ENCODE results near the gene ONECUT1.
A peak's percentile ranks its signal among the peaks of the same experiment; 100 is the strongest.
"Not testable (repeated sequence)": the region's sequence is repeated elsewhere in the genome, so short reads cannot be mapped to it uniquely, and the experiment has no call there.

ONECUT1 gene

GRCh38 chr15:52790169-52790708 is at the start of gene ONECUT1:
ONECUT1 (minus strand) TSS chr15:52790336; CDS start chr15:52789884, 452 bp downstream.
- DNase-seq = peak; percentile 18

DNA sequence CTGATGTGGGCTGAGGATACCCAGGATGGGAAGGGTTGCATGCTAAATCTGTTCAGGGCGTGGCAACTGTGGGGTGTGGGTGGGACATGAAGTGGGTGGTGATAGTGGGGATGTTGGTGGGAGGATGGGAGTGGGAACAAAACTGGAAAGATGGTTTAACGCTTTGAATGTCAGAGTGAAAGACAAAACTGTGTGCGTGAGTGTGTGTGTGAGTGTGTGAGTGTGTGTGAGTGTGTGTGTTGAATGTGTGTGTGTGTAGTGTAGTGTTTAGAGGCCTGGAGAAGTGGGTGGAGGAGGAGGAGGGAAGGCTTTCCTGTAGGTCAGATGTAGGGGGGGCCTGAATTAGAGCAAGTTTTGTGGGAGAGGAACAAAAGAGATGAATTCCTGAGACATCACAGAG is 44.2 kb upstream of the ONECUT1 start:
- DNase-seq = no peak

- DNase-seq = not testable (repeated sequence)
Measured at GRCh38 chr15:52824169-52824942, 34.2 kb upstream of the ONECUT1 start.

DNA sequence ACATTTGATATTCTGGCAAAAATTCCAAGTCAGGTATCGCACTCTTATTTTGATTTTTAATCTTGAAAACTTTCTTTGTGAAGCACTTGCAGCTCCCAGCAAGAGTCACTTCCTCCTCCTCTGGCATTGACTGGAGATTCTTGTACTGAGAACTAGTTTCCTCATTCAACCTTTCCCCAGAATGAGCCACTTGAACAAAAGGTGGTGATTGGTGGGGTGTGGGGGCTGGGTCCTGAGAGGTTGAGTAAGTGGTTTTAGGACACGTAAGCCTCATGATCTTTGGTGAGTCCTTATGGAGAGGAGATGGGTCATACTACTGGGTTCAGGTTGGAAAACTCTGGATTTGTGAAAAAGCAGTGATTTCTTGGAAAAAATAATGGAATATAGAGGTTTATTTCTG is 32.3 kb upstream of the ONECUT1 start:
- no peak for DNase-seq

DNA sequence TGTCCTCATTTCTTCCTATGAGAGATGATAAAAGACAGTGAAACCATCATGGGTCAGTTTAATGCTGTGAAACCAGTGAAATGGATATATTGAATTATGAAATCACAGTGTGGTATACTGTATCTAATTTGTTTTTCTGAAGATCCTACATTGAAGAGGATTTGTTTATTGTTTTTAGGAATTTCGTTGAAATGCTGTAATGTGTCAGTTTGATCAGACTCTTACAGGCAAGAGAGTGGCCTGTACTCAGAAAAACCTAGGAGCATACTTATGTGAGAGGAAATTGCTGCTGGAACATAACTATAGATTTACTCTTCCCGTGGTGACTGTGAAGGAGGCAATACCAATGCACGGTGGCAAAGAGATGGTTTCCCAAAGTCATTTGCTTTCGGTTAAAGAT is 29.1 kb upstream of the ONECUT1 start:
- DNase-seq = no peak

GRCh38 chr15:52815899-52816298 is 25.8 kb upstream of the ONECUT1 start:
- DNase-seq = not testable (repeated sequence)

DNA sequence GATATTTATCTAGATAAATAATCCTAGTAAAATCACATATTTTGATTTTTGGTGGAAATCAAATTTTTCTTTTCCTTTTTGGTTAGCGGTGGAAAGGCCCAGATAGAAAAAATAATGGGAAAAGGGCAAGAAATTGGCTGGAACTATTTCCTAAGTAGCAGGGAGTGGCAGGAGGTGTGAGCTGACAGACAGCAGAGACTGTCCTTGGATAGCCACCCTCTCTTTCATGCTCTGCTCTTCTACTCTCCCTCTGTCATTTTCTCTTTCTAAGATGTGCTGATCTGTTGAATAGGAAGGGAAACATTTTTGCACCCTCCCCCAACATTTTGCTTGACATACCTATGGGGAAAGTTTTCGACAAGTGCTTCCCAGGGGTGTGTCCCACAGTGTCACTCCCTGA is 18.9 kb upstream of the ONECUT1 start:
- no peak for DNase-seq

DNA sequence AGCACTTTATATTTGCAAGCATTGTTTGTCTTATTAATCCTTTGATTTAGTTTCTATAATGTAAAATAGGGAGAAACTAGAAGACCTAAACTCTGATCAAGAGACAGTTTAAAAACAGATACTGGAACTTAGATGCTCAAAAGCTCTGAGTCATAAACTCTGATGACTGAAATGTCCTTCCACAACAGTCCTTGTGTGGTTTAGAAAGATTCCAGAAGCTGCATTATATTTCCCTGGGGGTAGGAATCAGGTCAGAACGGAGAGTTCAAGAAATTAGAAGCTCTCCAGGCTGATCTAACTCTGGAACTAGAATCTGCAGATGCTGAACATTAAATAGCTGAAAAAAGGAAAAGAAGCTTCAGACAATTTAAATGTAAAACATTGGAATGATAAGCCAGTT is 18.3 kb upstream of the ONECUT1 start:
- DNase-seq = no peak

DNA sequence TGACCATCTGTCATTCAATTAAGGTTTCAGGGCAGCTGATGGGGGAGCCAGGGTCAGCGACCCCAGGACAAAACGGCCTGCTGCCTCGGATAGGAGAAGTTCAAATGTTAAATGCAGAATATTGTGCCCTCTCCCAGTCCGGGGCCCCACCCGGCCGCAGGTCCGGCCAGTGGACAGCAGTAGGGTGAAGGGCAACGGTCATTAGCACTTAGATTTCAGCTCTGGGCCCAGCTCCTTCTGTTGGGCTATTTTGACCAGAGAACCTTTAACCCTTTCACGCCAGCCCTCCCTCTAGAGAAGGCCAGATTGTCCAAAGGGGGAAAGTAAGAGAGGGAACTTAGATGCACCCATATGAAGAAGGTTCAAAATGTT is 16.1 kb upstream of the ONECUT1 start:
- DNase-seq = no peak

- DNase-seq = no peak
Measured at GRCh38 chr15:52805351-52806283, 15.5 kb upstream of the ONECUT1 start.

- no peak for DNase-seq
Measured at GRCh38 chr15:52804526-52805081, 14.5 kb upstream of the ONECUT1 start.

- DNase-seq = no peak
Measured at GRCh38 chr15:52803467-52804306, 13.6 kb upstream of the ONECUT1 start.

GRCh38 chr15:52803108-52803466 is 13.0 kb upstream of the ONECUT1 start:
- no peak for DNase-seq

DNA sequence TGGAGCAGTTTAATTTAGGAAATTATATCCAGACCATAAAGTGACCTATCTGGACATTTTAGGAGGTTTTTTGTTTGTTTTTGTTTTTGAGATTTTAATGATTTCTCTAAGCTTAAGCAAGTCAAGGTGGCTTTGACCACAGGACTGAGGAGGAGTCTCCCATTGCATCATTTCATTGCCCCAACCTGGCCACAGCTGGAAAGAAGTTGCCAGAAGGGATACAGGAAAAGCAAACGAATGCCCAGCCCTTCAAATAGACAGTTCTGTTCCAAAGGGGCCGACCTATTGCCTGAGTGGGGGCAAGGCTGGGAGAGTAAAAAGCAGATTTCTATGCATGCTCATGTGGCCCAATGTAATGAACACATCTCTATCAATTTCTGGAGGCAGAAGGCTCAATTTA is 12.0 kb upstream of the ONECUT1 start:
- DNase-seq = no peak

- DNase-seq = no peak
Measured at GRCh38 chr15:52801748-52802085, 11.6 kb upstream of the ONECUT1 start.

- DNase-seq = no peak
Measured at GRCh38 chr15:52800828-52801747, 11.0 kb upstream of the ONECUT1 start.

DNA sequence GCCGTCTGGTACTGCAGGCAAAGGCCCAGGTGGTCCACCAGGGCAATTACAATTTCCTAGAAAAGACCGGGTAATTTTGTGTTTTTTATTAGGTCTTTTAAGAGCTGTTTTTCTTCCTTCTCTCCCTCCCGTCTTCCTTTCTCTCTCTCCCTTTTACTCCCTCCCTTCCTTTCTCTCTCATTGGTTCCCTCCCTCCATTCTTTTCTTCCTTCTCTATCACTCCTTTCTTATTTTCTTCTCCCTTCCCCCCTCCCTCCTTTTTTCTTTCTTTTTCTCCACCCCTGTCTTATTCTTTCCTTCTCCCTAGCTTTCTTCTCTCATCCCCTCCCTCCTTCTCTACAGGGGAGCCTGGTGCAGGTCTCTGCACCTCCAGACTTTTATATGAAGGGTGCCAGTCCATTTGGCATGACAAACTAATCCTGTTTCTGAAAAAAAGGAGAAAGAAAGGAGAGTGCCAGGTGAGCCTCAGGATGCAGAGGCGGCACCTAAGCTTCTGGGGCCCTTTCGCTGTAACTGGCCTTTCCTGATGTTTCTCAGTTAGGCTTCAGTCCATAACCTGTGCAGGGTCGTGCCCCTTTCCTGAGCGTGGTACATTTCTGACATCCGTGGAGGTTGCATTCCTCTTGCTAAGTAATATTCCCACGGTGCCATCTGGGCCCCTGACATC is 9.1 kb upstream of the ONECUT1 start:
- no peak for DNase-seq

DNA sequence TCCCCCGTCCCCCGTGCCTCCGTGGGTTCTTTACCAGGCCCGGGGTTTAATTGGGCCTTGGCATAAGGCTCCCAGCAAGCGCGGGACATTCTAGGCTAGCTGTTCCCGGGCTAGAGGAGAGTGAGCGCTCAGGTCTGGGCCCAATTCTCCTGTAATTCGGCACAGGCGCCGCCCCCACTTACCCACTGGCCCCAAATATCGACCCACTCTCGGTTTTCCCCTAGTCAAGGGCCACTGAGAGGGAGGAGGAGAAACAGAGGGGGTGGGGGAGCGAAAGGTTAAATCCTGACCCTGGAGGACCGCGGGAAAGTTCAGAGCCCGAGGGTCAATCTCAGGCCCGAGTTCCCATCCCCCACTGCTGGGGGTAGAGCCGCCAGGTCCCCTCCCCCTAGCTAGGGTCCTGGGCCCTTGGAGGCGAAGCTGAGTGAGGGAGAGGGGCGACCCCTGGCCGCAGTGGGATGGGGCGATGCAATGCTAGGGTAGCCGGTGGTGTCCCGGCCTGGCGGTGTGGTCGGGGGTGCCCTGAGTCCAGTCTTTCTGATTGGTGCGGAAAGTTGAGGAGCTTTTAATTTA is 8.5 kb upstream of the ONECUT1 start:
- no peak for DNase-seq

DNA sequence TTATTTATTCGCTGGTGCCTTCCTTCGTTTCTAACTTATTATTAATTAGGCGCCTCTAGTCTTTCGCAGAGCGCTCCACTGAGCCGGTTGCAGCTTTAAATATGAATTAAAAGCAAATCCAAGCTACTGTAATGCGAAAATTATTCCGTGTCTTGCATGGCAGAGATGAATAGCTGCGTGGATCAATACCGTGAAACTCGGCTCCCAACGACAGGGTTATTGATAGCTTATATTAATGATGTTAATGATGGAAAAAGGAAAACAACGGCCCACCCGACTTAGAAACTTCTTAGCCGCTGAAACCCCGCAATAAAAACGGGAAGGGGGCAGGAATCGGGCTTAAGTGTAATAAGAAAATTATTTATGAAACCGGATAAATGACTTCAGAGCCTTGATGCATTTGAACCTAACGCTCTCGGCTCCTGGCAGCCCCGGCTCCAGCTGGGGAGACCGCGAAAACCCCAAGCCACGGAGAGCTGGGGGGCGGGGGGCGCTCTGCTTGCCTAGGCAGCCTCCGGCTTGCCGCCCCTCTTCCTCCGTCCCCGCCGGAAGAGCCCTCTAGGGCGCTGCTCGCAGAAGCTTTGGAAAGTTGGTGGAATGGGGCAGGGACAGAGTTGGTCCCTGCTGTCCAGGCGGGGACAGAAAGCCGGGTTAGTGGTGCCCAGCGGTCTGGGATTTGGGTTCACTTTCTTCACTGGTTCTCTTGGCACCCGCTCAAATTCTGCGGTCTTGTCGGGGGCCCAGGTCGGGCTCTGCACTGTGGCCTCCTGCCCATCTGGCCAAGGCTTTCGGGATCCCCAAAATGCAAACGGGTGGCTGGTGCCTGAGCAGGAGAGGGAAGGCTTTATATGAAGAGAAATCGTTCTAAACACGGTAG is 7.7 kb upstream of the ONECUT1 start:
- no peak for DNase-seq

Data from DMS79 treated with DMSO at 0.1 percent for 48 hours (cell line).